PC-3 (cell line): ENCODE measurements around the gene DYTN.

Experiments
- EZH2 ChIP-seq: fragments of 300-600 bp; sonication (generic); IDR thresholded peaks from one replicate; pipeline ENCODE4 v1.6.1; 2017; ENCODE audit warnings: antibody characterized with exemption, mild to moderate bottlenecking, low read length; ENCODE audit not compliant: unreplicated experiment
- TF ChIP-seq, protein P1 (sequence below): fragments of 300-600 bp; sonication (generic); conservative IDR thresholded peaks from 2 replicates; pipeline ENCODE4 v1.5.1; 2017; ENCODE audit warnings: antibody characterized with exemption, low read depth, mild to moderate bottlenecking, low read length

DNA sequence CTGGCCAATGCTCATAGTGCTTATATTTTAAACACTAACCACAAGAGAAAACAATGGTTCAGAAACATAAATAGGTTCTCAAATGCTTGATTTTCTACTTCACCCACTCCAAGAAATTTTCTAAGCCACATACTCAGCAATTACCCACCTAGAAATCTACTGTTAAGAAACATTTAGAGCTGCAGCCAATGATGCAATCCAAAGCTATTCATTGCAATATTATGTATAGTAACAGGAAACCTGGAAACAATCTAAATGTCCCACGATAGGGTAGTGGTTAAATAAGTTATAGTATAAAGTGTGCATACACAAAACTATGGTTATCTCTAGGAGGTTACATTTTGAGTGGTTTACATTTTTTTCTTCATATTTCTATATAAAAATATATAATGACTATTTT, 70.2 kb downstream of the DYTN start:
- TF ChIP-seq, protein P1, sequence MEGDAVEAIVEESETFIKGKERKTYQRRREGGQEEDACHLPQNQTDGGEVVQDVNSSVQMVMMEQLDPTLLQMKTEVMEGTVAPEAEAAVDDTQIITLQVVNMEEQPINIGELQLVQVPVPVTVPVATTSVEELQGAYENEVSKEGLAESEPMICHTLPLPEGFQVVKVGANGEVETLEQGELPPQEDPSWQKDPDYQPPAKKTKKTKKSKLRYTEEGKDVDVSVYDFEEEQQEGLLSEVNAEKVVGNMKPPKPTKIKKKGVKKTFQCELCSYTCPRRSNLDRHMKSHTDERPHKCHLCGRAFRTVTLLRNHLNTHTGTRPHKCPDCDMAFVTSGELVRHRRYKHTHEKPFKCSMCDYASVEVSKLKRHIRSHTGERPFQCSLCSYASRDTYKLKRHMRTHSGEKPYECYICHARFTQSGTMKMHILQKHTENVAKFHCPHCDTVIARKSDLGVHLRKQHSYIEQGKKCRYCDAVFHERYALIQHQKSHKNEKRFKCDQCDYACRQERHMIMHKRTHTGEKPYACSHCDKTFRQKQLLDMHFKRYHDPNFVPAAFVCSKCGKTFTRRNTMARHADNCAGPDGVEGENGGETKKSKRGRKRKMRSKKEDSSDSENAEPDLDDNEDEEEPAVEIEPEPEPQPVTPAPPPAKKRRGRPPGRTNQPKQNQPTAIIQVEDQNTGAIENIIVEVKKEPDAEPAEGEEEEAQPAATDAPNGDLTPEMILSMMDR, result no peak
- TF ChIP-seq EZH2, result no peak
